ENCODE data around the gene CEACAM18. TPM values are rescaled to one million over a fixed set of nuclear protein-coding genes. Genes with fewer than 3 reads are reported as not detected.

CEACAM18 gene
- polyA plus RNA-seq, 1 of the 3 experiments (the other 2 are of a cell fraction), result not detected

GRCh38 chr19:51535535-51535934 is 57.2 kb downstream of the CEACAM18 start:
- no peaks in the 10 kb centered on the region for H3K9me3 ChIP-seq
- no peak overlapping the region for H3K27ac ChIP-seq (ENCODE audit: low read depth in 2 of 2, low read length in 1 of 2)
- no peak overlapping the region for H3K4me2 ChIP-seq
- TF ChIP-seq MEF2A (IDR thresholded peaks at IDR 0.05; ENCODE audit: borderline replicate concordance, low read depth) (no peak), EZH2phosphoT487 (IDR thresholded peaks at IDR 0.05; ENCODE audit: borderline replicate concordance, low read depth) (no peak), REST (IDR thresholded peaks at IDR 0.05; ENCODE audit: low read depth, low read length) (no peak), RCOR1 (IDR thresholded peaks at IDR 0.05; ENCODE audit: low read length) (no peak)
- ChIA-PET CTCF (interaction anchor here (0.7 to 1.4 kb wide), 2 partner anchors 17 to 21 kb away, joined by 3 to 4 read pairs; no protein-coding TSS in a partner anchor), POLR2A (no interaction called here)
- no peaks in the 10 kb centered on the region for H3K4me1 ChIP-seq (ENCODE audit: control insufficient read depth in 1 of 2, insufficient read depth in 2 of 2, low read depth in 1 of 2, low read length in 1 of 2)
- H3K36me3 ChIP-seq (replicated peaks in 1 of 2; ENCODE audit: control insufficient read depth in 1 of 2, insufficient read depth in 2 of 2, low read length in 1 of 2), result no peaks in the 10 kb centered on the region
- H3K27me3 ChIP-seq (ENCODE audit: insufficient read depth), result peaks cover 35% of the 10 kb centered on the region
- no peak overlapping the region for H3K4me3 ChIP-seq (ENCODE audit: low read depth in 2 of 2, low read length in 1 of 2)
- H4K20me1 ChIP-seq (ENCODE audit: insufficient read depth), result no peaks in the 10 kb centered on the region
- H3K9ac ChIP-seq, result no peak overlapping the region
- no peaks in the 10 kb centered on the region for H3K79me2 ChIP-seq (ENCODE audit: insufficient read depth)
- DNase-seq, result no peak
- no peaks in the 10 kb centered on the region for H3F3A ChIP-seq (replicated peaks; ENCODE audit: insufficient read depth)
- WGBS (ENCODE audit: low lambda C conversion rate), result 3% methylated on average over 1 of the region's 1 CpG
- H2AFZ ChIP-seq (ENCODE audit: low read depth), result no peak overlapping the region
- H3K9me2 ChIP-seq, result no peaks in the 10 kb centered on the region

GRCh38 chr19:51539821-51540366 is 61.6 kb downstream of the CEACAM18 start:
- H2AFZ ChIP-seq (ENCODE audit: low read depth), result no peak overlapping the region
- H4K20me1 ChIP-seq (ENCODE audit: insufficient read depth), result no peaks in the 10 kb centered on the region
- no peaks in the 10 kb centered on the region for H3K9me2 ChIP-seq
- peaks cover 23% of the 10 kb centered on the region; the same call in 1 of the 2 replicates for H3K27me3 ChIP-seq (ENCODE audit: insufficient read depth)
- ChIA-PET CTCF (interaction anchor here (1.2 kb wide), 1 partner anchor 118 kb away, joined by 3 read pairs; no protein-coding TSS in a partner anchor), POLR2A (no interaction called here)
- WGBS (ENCODE audit: low lambda C conversion rate), result 3% methylated on average over 4 of the region's 4 CpGs
- no peaks in the 10 kb centered on the region for H3K36me3 ChIP-seq (replicated peaks in 1 of 2; ENCODE audit: control insufficient read depth in 1 of 2, insufficient read depth in 2 of 2, low read length in 1 of 2)
- no peak overlapping the region for H3K27ac ChIP-seq (ENCODE audit: low read depth in 2 of 2, low read length in 1 of 2)
- H3K79me2 ChIP-seq (ENCODE audit: insufficient read depth), result no peaks in the 10 kb centered on the region
- no peaks in the 10 kb centered on the region for H3F3A ChIP-seq (replicated peaks; ENCODE audit: insufficient read depth)
- no peaks in the 10 kb centered on the region for H3K4me1 ChIP-seq (ENCODE audit: control insufficient read depth in 1 of 2, insufficient read depth in 2 of 2, low read depth in 1 of 2, low read length in 1 of 2)
- TF ChIP-seq RXRA (IDR thresholded peaks at IDR 0.05; ENCODE audit: borderline replicate concordance, low read depth), result no peak
- TF ChIP-seq REST (IDR thresholded peaks at IDR 0.05; ENCODE audit: low read depth, low read length), result no peak
- no peak for TF ChIP-seq FOSL2 (IDR thresholded peaks at IDR 0.05; ENCODE audit: borderline replicate concordance, low read depth)
- no peak for TF ChIP-seq MEF2A (IDR thresholded peaks at IDR 0.05; ENCODE audit: borderline replicate concordance, low read depth)
- no peak for TF ChIP-seq FOXJ3 (CRISPR knock-in tag; IDR thresholded peaks at IDR 0.05)
- H3K9me3 ChIP-seq, result no peaks in the 10 kb centered on the region
- no peak for DNase-seq
- no peak overlapping the region for H3K4me2 ChIP-seq
- no peak overlapping the region for H3K4me3 ChIP-seq (ENCODE audit: low read depth in 2 of 2, low read length in 1 of 2)
- H3K9ac ChIP-seq, result no peak overlapping the region

Small RNA genes within 50 kb of the gene (small RNA-seq; reads per million reads assigned to genes)
- gene AC020914.3 (0 reads per million in 7 experiments), gene AC020914.5 (0 reads per million in 7 experiments)

Other genes starting within 250 kb of the CEACAM18 start
- not detected in 2 replicates for gene SIGLECL1, start 227.5 kb upstream of the CEACAM18 start, polyA plus RNA-seq (2012; rRNA removed)
- gene IGLON5, start 166.9 kb upstream of the CEACAM18 start, polyA plus RNA-seq (2012; rRNA removed), result 0.36 and 0.60 TPM in 2 replicates
- 2.3 and 2.7 TPM in 2 replicates for gene VSIG10L, start 136.4 kb upstream of the CEACAM18 start, polyA plus RNA-seq (2012; rRNA removed)
- gene ETFB, start 112.2 kb upstream of the CEACAM18 start, polyA plus RNA-seq (2012; rRNA removed), result 130 and 169 TPM in 2 replicates
- 0.26 TPM in 1 of 2 replicates, not detected in the other for gene CLDND2, start 109.5 kb upstream of the CEACAM18 start, polyA plus RNA-seq (2012; rRNA removed)
- gene NKG7, start 105.9 kb upstream of the CEACAM18 start, polyA plus RNA-seq (2012; rRNA removed), result not detected in 2 replicates
- gene LIM2, start 90.6 kb upstream of the CEACAM18 start, polyA plus RNA-seq (2012; rRNA removed), result not detected in 2 replicates
- gene C19orf84, start 87.9 kb upstream of the CEACAM18 start, polyA plus RNA-seq (2012; rRNA removed), result not detected in 2 replicates
- gene SIGLEC10, start 60.9 kb upstream of the CEACAM18 start, polyA plus RNA-seq (2012; rRNA removed), result not detected in 2 replicates
- not detected in 2 replicates for gene SIGLEC8, start 20.1 kb upstream of the CEACAM18 start, polyA plus RNA-seq (2012; rRNA removed)
- not detected in 2 replicates for gene SIGLEC12, start 23.3 kb downstream of the CEACAM18 start, polyA plus RNA-seq (2012; rRNA removed)
- not detected in 2 replicates for gene SIGLEC6, start 53.1 kb downstream of the CEACAM18 start, polyA plus RNA-seq (2012; rRNA removed)
- gene ZNF175, start 92.7 kb downstream of the CEACAM18 start, polyA plus RNA-seq (2012; rRNA removed), result 3.1 and 4.9 TPM in 2 replicates
- not detected in 2 replicates for gene SIGLEC5, start 151.9 kb downstream of the CEACAM18 start, polyA plus RNA-seq (2012; rRNA removed)
- 0.03 TPM in 1 of 2 replicates, not detected in the other for gene SIGLEC14, start 168.3 kb downstream of the CEACAM18 start, polyA plus RNA-seq (2012; rRNA removed)
- gene SPACA6, start 214.8 kb downstream of the CEACAM18 start, polyA plus RNA-seq (2012; rRNA removed), result 12.6 and 15.8 TPM in 2 replicates
- not detected in 2 replicates for gene HAS1, start 245.5 kb downstream of the CEACAM18 start, polyA plus RNA-seq (2012; rRNA removed)

Data from SK-N-SH (cell line).